SU-DHL-6 (cell line): ENCODE data around the gene CRMP1.

Source experiments
- H2AFZ ChIP-seq: fragments of 200-600 bp; sonication (generic); 2 replicates; pipeline ENCODE4 v1.6.1; 2014; ENCODE audit warnings: low read depth, mild to moderate bottlenecking, moderate library complexity, mixed read lengths, antibody characterized with exemption, low read length; ENCODE audit not compliant: severe bottlenecking
- H3F3A ChIP-seq: fragments of 200-600 bp; shearing (Covaris generic); 2 replicates; pipeline ENCODE4 v1.6.0; 2016; ENCODE audit warnings: antibody characterized with exemption, mild to moderate bottlenecking; ENCODE audit not compliant: insufficient read depth
- H3K27ac ChIP-seq: fragments of 200-600 bp; sonication (generic); 2 replicates; pipeline ENCODE4 v1.5.1; 2016; ENCODE audit warnings: low read depth, mild to moderate bottlenecking, low read length, moderate library complexity, mixed read lengths
- H3K27me3 ChIP-seq: fragments of 200-600 bp; sonication (generic), shearing (Covaris generic); 2 replicates; pipeline ENCODE4 v1.6.0; 2014; ENCODE audit warnings: mild to moderate bottlenecking, low read length
- H3K36me3 ChIP-seq: fragments of 200-600 bp; sonication (generic); 2 replicates; pipeline ENCODE4 v1.6.1; 2014; ENCODE audit warnings: mild to moderate bottlenecking, low read length, mixed read lengths
- H3K4me2 ChIP-seq: fragments of 300-600, 200-600 bp; shearing (Covaris generic), sonication (generic); 2 replicates; pipeline ENCODE4 v1.6.0; 2014; ENCODE audit warnings: low read length, low read depth, mild to moderate bottlenecking; ENCODE audit not compliant: poor library complexity, severe bottlenecking
- H3K4me3 ChIP-seq: fragments of 200-600 bp; sonication (generic); 2 replicates; pipeline ENCODE4 v1.5.1; 2014; ENCODE audit warnings: antibody characterized with exemption, low read length, mild to moderate bottlenecking, mixed read lengths; ENCODE audit not compliant: insufficient read depth, poor library complexity, severe bottlenecking
- H3K79me2 ChIP-seq: fragments of 200-600 bp; sonication (generic); 2 replicates; pipeline ENCODE4 v1.6.1; 2014; ENCODE audit warnings: mild to moderate bottlenecking, low read length, moderate library complexity; ENCODE audit not compliant: insufficient read depth
- H3K9ac ChIP-seq: fragments of 200-600 bp; sonication (generic); 2 replicates; pipeline ENCODE4 v1.7.0; 2014; ENCODE audit warnings: mild to moderate bottlenecking, low read length
- H3K9me2 ChIP-seq: fragments of 200-600 bp; sonication (generic); replicated peaks from 2 replicates; pipeline ENCODE4 v1.6.1; 2014; ENCODE audit warnings: low read length; ENCODE audit not compliant: insufficient read depth
- H3K9me3 ChIP-seq: fragments of 200-600 bp; sonication (generic); 2 replicates; pipeline ENCODE4 v1.6.1; 2014; ENCODE audit warnings: low read length, mixed read lengths; ENCODE audit not compliant: insufficient read depth
- H4K20me1 ChIP-seq: fragments of 200-600 bp; sonication (generic); 2 replicates; pipeline ENCODE4 v1.6.1; 2014; ENCODE audit warnings: low read depth, mild to moderate bottlenecking, antibody characterized with exemption, low read length, moderate library complexity, mixed read lengths
- EZH2phosphoT487 ChIP-seq: fragments of 200-600 bp; sonication (generic), shearing (Covaris generic); conservative IDR thresholded peaks from 2 replicates; pipeline ENCODE4 v1.6.1; 2018; ENCODE audit warnings: mild to moderate bottlenecking, antibody characterized with exemption, low read length, moderate library complexity, mixed read lengths
- TF ChIP-seq, protein P1 (sequence below): fragments of 200-600 bp; sonication (generic); IDR thresholded peaks from one replicate; pipeline ENCODE4 v1.5.1; 2017; ENCODE audit warnings: antibody characterized with exemption, mild to moderate bottlenecking, low read length, moderate library complexity; ENCODE audit not compliant: insufficient read depth, poor library complexity, severe bottlenecking

CRMP1 gene

DNA sequence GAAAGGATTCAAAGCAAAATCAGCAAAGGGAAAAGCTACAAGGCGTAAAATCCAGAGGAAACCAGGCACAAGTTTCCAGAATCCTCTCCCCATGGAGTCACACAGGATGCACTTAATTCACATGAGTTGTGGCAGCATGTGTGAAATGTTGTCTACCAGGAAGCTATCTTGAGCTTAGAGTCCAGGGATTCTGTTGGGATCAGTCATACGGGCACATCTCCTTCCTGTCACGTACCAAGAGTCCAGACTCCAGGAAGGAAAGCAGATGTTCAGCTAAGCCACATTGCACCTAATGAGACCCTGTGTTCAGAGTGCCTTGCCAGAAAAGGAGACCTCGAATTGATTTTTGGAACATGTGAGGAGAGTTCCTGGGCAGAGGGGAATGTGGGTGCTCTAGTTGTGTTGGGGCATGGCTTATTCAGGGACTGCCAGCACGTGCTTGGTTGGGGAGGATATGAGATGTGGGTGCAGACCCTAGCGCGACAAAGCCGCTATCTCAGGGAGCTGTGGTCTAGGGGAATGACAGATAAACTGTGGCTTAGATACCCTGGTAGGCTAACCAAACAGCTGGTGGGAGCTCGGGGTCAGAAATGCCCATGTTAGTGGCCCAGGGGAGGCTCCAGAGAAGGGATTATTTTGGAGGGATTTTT lies 111.9 kb downstream of the CRMP1 start:
- H3K9me3 ChIP-seq: 0 out of 2 replicates have a peak, but pooled peaks cover 7% of the 10 kb centered on the region
- H4K20me1 ChIP-seq: no peaks in the 10 kb centered on the region
- H3K27ac ChIP-seq: no peak overlapping the region
- H2AFZ ChIP-seq: no peak overlapping the region
- H3F3A ChIP-seq: no peaks in the 10 kb centered on the region
- H3K36me3 ChIP-seq: no peaks in the 10 kb centered on the region
- TF ChIP-seq, protein P1, sequence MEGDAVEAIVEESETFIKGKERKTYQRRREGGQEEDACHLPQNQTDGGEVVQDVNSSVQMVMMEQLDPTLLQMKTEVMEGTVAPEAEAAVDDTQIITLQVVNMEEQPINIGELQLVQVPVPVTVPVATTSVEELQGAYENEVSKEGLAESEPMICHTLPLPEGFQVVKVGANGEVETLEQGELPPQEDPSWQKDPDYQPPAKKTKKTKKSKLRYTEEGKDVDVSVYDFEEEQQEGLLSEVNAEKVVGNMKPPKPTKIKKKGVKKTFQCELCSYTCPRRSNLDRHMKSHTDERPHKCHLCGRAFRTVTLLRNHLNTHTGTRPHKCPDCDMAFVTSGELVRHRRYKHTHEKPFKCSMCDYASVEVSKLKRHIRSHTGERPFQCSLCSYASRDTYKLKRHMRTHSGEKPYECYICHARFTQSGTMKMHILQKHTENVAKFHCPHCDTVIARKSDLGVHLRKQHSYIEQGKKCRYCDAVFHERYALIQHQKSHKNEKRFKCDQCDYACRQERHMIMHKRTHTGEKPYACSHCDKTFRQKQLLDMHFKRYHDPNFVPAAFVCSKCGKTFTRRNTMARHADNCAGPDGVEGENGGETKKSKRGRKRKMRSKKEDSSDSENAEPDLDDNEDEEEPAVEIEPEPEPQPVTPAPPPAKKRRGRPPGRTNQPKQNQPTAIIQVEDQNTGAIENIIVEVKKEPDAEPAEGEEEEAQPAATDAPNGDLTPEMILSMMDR: no peak
- TF ChIP-seq EZH2phosphoT487: no peak
- no peak overlapping the region for H3K4me3 ChIP-seq
- no peaks in the 10 kb centered on the region for H3K27me3 ChIP-seq
- H3K9ac ChIP-seq: no peak overlapping the region
- H3K9me2 ChIP-seq: no peaks in the 10 kb centered on the region
- H3K79me2 ChIP-seq: no peaks in the 10 kb centered on the region
- H3K4me2 ChIP-seq: no peak overlapping the region

DNA sequence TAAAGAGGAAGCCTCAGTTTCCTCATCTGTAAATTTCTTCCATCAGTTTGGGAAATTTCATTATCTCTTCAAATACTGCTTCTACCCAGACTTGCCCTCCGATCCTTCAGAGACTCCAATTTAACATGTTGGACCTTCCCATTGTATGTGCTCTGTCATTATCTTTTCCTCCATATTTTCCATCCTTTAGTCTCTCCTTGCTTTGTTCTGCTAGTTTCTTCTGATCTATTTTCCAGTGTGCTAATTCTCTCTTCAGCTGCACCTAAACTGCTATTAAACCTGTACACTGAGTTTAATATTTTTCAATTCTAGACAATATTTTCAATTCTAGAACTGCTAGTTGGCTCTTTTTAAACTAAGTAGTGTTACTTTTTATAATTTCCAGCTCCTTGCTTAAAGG lies 116.4 kb downstream of the CRMP1 start:
- H2AFZ ChIP-seq: no peak overlapping the region
- no peaks in the 10 kb centered on the region for H4K20me1 ChIP-seq
- no peak for TF ChIP-seq EZH2phosphoT487
- TF ChIP-seq, protein P1: no peak
- no peaks in the 10 kb centered on the region for H3K9me2 ChIP-seq
- 0 out of 2 replicates have a peak, but pooled peaks cover 7% of the 10 kb centered on the region for H3K9me3 ChIP-seq
- no peak overlapping the region for H3K9ac ChIP-seq
- no peak overlapping the region for H3K4me3 ChIP-seq
- no peaks in the 10 kb centered on the region for H3K27me3 ChIP-seq
- no peaks in the 10 kb centered on the region for H3F3A ChIP-seq
- no peaks in the 10 kb centered on the region for H3K36me3 ChIP-seq
- H3K79me2 ChIP-seq: no peaks in the 10 kb centered on the region
- H3K4me2 ChIP-seq: no peak overlapping the region
- no peak overlapping the region for H3K27ac ChIP-seq

GRCh38 chr4:5774416-5775036 lies 118.4 kb downstream of the CRMP1 start:
- no peak overlapping the region for H3K27ac ChIP-seq
- no peak overlapping the region for H3K4me2 ChIP-seq
- no peaks in the 10 kb centered on the region for H3K9me2 ChIP-seq

More at GRCh38 chr4:5774416-5775036, 118.4 kb downstream of the CRMP1 start:
- H3K9ac ChIP-seq: no peak overlapping the region
- H4K20me1 ChIP-seq: no peaks in the 10 kb centered on the region
- no peaks in the 10 kb centered on the region for H3K27me3 ChIP-seq
- no peak overlapping the region for H2AFZ ChIP-seq
- H3F3A ChIP-seq: no peaks in the 10 kb centered on the region
- no peaks in the 10 kb centered on the region for H3K36me3 ChIP-seq
- 0 out of 2 replicates have a peak, but pooled peaks cover 7% of the 10 kb centered on the region for H3K9me3 ChIP-seq
- TF ChIP-seq EZH2phosphoT487: no peak
- TF ChIP-seq, protein P1: no peak
- H3K4me3 ChIP-seq: no peak overlapping the region
- no peaks in the 10 kb centered on the region for H3K79me2 ChIP-seq
